Hematopoietic multipotent progenitor cell treated with erythropoietin and hydrocortisone succinate and interleukin-3 and kit ligand, for 8 days (in vitro differentiated cells): ENCODE data around the gene SNX20.
A peak's percentile ranks its signal among the peaks of the same experiment; 100 is the strongest.

Experiments used
- DNase-seq: peaks from one replicate; pipeline ENCODE4 v3.0.0-alpha.2; 2015

The SNX20 gene

DNA sequence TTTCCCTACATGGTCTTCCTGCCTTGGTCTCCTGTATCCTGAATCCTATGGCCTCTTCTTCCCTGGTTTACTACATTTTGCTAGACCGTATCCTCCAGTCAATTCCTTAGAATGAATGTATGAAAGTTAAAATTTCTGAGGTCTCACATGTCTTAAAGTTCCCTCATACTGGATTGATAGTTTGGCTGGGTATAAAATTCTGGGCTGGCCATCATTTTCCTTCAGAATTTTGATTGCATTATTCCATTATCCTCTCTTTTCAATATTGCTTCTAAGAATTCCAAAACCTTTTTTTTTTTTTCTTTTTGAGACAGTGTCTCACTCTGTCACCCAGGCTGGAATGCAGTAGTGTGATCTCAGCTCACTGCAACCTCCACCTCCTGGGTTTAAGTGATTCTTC lies 23.1 kb upstream of the SNX20 start:
- DNase-seq = no peak

DNA sequence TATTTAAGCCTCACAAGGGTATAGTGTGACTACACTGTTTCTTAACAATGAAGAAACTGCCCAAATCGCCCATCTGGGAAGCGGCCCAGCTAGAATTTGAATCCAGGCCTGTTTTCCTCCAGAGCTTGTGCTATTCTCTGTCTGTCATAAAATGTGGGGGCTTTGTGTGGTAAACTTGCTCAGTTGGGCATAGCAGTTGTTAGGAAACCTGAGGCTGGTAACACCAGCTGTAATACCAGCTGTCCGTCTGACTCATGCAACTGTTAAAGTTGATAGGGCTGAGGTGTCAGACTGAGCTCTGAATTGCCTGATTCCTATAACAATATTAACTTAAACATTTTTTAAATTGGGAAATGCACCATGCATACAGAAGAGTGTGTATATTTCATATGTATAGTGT lies 21.6 kb upstream of the SNX20 start:
- no peak for DNase-seq

DNA sequence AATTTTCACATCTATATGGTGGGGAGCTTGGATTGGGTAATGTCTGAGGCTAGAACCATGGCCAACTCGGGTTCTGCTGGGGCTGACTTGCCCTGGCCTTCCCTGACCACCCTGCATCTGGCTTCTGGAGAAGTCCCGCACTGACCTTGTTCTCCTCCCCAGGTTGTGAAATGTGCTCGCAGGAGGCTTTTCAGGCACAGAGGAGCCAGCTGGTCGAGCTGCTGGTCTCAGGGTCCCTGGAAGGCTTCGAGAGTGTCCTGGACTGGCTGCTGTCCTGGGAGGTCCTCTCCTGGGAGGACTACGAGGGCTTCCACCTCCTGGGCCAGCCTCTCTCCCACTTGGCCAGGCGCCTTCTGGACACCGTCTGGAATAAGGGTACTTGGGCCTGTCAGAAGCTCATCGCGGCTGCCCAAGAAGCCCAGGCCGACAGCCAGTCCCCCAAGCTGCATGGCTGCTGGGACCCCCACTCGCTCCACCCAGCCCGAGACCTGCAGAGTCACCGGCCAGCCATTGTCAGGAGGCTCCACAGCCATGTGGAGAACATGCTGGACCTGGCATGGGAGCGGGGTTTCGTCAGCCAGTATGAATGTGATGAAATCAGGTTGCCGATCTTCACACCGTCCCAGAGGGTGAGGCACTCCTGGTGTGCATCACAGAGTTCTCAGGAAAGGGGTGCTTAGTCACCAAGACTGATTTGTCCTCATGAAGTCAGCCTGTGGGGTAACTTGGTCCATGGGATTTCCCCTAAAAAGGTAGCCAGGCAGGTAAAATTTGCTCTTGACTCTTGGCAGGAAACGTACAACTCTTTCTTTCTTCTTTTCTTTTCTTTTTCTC lies 18.4 kb upstream of the SNX20 start:
- DNase-seq = no peak

DNA sequence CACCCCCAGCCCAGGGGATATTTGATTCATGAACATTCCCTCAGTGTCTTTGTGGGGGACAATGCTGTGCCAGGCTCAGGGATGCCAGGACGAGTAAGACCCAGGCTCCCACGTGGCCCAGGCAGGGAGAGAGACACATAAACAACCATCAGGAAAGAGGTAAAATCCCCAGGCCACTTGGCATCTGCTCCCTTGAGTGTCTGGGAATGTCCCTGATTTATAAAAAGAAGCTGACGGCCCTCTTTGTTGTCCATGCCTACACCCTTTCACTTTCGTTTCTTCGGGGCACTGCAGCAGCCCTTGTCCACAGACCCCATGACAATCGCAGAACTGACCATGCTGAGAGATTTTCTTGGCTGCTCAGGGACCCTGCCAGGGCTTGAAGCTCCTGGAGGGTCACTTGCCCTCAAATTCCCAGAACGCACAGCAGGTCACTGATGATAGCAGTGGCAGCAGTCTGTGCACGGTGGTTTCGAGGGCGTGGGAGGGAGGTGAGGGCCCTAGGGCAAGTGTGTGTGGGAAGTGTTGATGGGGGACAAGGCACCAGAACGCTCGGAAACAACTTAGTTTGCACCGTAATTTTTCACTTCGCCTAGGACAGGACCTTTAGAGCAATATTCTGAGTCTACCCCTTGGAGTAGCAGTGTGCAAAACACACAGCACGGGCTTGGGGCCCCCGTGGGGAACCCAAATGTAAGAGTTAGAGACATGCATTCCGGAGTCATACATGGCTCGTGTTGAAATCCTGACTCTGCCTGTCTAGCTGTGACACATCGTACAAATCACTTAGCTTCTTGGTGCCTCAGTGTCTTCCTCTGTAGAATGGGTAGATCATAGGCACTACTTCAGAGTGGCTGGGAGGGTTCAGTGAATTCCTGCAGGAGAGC lies 17.0 kb upstream of the SNX20 start:
- DNase-seq = no peak

DNA sequence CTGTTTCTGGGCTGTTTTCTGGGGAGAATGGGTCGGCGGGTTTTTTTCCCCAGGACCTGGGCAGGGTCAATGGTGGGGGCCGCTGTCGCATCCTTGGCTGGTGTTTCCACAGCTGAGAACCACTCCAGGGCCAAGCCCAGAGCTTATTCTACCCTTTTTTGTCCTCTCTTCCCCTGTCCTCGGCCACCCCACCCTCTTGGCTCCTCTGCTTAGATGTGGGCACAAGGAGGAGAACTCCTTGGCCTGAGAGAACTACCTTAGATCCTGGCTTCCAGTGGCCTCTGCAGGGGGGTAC lies 16.3 kb upstream of the SNX20 start:
- no peak for DNase-seq

DNA sequence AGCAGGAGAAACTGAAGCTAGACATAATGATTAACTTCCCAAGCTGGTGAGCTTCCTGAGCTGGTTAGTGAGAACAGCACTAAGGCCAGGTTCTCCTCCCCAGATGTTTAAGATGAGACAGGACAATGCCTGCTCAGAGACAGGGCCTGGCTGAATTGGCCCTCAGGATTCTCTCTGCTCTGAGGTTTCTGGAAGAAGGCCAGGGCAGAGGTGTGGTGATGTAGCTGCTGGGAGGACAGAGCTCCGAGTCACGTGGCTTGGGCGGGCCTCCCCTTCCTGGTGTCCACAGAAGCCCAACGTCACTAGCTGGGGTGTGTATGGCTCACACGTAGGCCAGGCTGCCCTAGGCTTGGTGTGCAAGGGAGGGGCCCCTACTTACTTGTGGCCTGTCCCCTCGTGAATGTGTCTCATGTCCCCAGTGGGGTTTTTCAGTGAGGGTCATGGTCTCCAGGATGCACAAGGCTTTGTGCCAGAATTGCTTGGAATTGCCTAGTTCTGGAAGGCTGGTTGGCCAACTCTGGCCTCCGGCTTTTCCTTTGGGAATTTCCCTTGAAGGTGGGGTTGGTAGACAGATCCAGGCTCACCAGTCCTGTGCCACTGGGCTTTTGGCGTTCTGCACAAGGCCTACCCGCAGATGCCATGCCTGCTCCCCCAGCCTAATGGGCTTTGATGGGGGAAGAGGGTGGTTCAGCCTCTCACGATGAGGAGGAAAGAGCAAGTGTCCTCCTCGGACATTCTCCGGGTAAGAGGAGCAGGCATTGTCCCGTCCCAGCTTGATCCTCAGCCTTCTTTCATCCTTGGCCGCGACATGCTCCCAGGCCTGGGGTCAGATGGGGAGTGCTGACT lies 15.7 kb upstream of the SNX20 start:
- peak; percentile 94 for DNase-seq

DNA sequence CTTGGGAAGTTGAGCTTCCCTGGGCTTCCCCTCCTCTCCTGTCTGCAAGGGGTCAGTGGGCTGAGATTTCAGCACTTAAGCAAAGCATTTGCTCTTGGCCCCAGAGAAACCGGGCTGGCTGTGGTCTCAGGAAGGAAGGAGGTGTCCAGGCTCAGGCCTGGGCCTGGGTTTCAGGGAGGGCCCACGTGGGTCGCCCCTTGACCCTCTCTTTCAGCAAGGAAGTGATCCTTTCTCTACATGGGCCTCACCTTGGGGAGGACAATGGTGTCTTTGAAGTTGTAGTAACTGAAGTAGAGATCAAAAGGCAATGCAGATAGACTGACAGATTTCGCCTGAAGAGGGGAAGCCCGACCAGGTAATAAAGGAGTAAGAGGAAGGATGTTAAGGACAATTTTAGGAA lies 15.0 kb upstream of the SNX20 start:
- no peak for DNase-seq

DNA sequence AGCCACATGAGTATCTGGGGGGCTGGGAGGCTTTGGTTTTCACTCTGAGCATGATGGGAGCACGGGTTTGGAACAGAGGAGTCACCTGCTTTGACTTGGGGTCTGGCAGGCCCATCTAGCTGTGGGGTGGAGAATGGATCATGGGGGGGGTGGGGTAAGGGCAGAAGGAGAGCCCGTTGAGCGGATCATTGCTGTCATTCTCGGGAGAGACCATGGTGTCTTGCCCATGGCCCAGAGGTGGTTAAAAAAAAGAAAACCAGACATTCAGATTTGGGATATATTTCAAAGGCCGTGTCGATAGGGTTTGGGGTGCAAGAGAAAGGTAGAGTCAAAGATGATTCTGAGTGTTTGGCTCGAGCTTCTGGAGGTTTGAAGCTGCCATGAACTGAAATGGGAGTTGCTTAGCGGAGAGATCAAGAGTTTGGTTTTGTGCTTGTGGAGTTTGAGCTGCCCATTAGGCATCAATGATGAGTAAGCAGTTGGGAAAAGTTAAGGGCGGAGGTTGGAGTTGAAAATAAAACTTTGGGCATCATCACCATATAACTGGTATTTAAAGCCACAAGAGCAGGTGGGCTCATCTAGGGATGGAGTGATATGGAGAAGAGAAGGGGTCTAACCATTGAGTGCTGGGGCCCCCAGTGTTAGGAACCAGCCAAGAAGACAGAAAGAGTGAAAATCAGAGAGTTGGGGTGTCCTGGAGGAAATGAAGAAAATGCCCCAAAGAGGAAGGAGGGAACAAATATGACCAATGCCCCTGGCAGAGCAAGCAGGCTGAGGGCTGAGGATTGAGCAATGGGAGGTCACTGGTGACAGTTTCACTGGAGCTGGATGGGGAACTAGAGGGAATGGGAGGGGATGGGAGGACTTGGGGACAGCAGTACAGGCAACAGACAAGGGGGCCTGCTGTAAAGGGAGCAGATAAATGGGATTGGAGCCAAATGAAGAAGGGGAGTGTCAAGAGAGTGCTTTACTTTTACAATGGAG lies 14.2 kb upstream of the SNX20 start:
- no peak for DNase-seq

DNA sequence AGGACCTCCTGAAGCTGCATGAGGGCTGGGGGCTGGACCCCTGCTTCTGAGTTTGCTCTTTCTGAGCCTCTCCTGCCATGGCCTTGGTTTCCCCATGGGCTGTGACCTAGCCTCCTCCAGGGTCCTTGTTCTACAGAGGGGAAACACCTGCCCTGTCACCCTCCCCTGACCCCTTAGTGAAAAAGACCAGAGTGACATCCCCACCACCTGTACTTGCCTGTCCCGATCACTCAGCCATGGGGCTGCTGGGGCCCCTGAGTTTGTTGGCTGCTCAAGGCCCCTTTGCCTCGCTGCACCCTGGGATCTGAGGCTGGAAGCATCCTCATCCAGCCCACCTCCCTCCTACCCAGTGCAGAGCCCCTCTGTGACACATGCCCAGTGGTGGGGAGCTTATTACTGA lies 13.1 kb upstream of the SNX20 start:
- DNase-seq = no peak

DNA sequence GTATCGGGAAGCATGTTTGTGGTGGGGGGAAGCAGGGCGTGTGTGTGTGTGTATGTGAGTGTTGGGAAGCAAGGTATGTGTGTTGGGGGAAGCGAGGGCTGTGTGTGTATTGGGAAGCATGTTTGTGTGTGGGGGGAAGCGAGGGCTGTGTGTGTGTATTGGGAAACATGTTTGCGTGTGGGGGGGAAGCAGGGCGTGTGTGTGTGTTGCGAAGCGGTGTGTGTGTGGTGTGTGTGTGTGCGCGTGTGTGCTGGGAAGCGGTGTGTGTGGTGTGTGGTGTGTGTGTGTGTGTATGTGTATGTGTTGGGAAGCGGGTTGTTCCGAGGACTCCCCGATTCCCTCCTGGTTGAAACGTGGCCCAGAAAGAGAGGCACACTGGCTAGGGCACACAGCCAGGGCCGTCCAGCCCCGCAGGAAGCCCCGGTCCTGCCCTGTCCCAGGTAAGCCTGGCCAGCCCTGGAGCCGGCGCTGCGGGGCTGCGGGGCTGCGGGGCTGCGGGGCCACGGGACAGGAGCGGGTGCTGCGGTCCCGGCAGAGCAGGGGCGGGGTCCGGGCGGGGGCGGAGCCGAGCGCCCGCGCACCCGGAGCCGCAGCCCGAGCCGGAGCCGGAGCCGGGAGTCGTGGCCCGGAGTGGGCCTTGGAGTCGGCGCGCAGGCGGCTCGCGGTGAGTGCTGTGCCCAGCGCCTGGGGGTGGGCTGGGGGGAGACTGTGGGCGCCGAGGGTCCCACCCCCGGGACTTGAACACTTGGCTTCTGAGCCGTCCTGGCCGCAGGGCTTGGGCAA lies 12.1 kb upstream of the SNX20 start, which contains the start of gene NOD2:
NOD2 (plus strand) TSS at position 608 of the 783 bp plus-strand sequence. CDS start 5,890 bp downstream, outside the sequence.
- DNase-seq = no peak

DNA sequence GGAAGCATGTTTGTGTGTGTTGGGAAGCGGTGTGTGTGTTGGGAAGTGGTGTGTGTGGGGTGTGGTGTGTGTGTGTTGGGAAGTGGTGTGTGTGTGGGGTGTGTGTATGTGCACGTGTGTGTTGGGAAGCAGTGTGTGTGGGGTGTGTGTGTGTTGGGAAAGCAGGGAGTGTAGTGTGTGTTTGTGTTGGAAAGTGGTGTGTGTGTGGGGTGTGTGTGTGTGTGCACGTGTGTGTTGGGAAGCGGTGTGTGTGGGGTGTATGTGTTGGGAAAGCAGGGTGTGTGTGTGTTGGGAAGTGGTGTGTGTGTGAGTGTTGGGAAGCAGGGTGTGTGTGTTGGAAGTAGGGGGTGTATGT lies 11.5 kb upstream of the SNX20 start:
- no peak for DNase-seq

DNA sequence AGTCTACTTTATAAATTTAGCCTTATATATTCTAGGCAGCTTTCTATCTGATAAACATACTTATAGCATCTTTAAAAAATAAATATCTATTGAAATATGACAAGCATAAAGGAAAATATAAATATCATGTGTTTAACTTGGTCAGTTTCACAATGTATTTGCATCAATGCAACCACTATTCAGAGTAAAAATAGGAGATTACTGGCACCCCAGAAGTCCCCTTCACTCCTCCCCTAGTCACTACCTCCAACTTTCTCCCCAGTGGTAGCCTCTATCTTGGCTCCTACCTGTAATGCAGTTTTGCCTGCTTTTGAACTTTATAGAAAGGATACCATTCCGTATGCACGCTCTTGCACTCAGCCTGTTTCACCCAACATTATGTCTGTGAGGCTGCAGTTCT lies 9.1 kb upstream of the SNX20 start:
- DNase-seq = no peak

DNA sequence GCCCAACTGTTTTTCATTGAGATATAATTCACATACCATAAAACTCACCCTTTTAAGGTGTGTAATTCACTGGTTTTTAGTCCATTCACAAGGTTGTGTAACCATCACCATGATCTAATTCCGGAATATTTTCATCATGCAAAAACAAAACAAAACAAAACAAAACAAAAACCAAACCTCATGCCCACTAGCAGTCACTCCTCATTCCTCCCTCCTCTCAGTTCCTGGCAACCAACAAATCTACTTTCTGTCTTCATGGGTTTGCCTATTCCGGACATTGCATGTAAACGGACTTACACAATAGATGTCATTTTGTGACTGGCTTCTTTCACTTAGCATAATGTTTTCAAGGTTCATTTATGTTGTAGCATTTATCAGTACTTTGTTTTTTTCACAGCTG lies 7.8 kb upstream of the SNX20 start:
- DNase-seq = no peak

DNA sequence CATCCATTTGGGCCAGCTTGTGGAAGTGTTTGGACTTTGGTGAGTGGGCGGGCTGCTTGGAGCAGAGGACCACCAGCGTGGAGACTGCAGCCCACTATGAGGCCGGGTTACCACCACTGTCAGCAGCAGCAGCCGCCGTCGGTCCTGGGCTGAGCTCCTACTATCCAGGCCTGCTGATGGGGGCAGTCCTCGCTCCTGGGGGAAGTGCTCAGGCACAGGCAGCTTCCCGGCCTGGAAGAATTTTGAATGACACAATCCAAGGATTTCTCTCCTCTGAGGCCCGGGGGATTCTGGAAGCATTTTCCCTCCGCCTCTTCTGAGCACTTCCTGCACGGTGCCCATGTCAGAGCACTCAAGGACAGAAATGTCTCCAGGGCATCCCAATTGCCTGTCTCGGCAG lies 7.0 kb upstream of the SNX20 start:
- no peak for DNase-seq

DNA sequence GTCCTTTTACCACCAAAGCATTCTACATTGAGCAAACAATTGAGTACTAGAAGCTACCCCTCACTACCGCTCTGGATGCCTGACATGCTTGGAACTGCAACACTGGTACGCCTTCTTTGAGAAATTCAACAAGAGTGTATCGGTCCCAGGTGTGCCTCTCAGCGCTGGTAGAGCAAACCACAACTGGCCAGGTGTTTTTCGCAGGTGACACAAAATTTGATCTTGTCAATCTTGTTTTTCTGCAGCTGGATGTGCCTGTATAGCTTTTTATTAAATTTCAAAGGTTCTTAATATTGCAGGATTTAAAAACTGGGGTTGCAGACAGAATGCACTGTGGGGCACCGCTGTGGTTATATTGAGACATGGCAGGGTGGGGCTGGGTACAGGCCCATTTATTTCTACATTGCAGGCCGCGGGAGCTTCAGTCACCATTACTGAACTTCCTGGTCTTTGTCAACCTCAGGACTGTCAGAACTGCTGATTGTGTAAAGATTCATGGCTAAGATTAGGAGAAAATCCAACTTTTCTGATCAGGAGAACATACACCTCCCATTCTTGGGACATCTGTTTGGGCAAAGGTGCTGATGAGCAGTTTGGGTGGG lies 4.5 kb upstream of the SNX20 start:
- no peak for DNase-seq

DNA sequence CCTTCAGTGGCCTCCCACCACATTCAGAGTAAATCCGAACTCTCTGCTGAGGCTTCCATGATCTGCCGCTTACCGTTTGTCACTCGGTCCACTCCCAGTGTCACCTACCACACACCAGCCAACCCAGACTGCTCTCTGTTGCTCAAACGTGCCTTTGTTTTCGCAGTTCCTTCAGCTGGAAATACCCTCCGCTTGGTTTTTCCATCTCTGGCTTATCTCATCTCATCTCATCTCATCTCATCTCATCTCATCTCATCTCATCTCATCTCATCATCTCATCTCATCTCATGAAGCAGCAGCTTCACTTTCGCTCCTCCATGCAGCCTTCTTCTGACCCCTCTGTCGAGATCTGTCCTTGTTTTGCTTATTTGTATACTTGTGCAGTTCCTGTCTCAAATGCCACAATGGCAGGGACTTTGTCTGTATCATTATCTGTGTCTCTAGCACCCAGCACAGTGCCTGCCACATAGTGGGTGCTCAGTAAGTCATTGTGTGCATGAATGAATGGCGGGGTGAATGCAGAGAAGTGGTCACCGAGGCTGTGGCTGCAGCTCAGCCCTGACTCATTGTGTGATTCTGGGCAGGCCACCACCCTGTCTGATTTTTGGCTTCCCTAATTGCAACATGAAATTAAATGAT lies 3.8 kb upstream of the SNX20 start:
- no peak for DNase-seq

DNA sequence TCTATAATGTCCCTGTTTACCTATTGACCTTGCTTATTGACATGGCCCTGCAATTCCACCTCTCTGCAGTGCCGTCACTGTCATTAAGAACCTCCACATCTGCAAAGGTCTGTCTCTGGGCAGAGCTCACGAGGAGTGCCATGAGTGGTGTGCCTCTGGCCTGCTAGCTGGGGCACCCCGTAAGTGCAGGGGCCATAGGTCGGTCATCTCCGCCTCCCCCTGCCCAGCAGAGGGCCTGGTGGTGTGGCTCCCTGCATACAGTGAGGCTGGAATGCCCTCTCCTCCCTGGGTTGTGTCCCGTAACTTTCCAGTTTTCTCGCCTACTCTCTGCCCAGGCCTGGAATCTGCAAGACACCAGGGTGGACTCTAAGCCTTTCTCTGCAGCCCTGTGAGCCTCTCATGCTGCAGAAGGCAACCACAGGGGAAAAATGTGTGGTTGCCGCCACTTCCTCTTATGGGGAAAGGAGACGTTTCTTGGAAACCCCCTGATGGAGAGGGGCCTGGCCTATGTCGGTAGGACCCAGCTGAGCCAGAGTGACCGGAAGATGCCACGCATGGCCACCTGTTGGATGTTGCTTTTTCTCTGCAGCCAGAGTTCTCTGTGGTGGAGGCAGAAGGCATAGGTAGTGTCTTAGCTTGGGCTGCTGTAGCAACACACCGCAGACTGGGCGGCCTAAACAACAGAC lies 2.7 kb upstream of the SNX20 start:
- DNase-seq = peak; percentile 52

DNA sequence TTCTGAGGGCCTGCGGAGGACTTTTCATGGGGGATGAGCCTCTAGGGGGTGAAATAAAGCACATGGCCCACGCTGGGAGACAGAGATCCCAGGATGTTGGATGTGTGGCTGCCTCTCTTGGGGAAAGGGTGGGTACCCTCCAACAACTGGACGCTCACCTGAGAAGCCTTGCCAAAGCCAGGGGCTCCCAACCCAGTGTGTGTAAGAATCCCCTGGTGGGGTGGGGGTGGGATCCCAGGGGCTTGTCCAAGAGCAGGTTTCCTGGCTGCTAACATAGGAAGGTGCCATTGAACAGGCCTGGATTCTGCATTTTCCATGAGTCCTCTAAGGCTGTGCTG lies 587 bp downstream of the SNX20 start:
- no peak for DNase-seq

DNA sequence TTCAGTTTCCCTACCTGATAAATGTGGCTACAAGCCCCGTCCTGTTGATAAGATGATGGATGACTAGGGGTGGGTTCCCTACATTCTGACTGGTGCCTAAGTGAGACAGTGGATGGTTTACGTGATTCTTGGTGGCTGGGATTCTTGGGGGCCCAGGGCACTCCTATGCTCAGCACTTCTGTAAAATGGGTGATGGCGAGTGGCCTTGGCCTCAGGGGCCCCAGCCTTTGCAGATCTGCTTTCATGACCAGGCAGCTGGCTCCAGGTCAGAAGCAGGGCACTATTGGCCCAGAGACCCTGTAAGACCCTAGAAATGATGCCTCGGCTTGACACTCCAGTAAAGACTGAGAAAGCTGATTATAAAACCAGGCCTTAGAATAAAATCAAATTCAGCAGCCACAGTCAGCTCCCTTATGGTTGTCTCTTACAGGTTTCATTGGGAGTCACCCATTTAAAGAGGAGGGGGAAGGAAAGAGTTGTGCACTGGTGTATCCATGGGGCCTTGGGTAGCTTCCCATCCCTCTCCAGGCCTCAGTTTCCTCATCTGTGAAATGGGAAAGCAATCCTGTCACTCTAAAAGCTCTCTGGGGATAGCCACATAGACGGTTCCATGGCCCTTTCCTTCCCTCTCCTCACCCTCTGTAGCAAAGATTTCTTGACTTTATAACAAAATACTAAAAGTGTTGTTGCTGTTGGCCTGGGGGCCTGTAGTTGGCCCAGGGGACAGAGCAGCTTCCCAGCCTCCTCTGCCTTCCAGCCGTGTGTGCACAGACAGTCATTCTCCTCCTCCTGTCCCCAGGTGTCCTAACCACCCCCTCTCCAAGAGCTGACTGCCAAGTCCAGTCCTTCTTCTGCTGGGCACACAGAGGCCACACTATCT lies 1.2 kb downstream of the SNX20 start:
- DNase-seq = no peak
